Smooth muscle cell (in vitro differentiated cells): ENCODE results near the gene STEAP1. TPM values are rescaled to one million over a fixed set of nuclear protein-coding genes. Genes with fewer than 3 reads are reported as not detected.

ENCODE experiments used
- DNase-seq: peaks from one replicate; lab custom pipeline; 2025; ENCODE audit not compliant: unreplicated experiment; lab: John Stamatoyannopoulos, UW
- H2AFZ ChIP-seq: fragments of 200-600 bp; sonication (generic); 2 replicates; pipeline ENCODE4 v1.6.0; 2016; ENCODE audit warnings: antibody characterized with exemption, low read depth, mild to moderate bottlenecking
- H3F3A ChIP-seq: fragments of 200-600 bp; sonication (generic); 2 replicates; pipeline ENCODE4 v1.6.0; 2017; ENCODE audit warnings: antibody characterized with exemption, low read depth
- H3K27ac ChIP-seq: fragments of 200-600 bp; sonication (generic); 2 replicates; pipeline ENCODE4 v1.5.1; 2016; ENCODE audit warnings: low read depth, mild to moderate bottlenecking
- H3K27me3 ChIP-seq: fragments of 200-600 bp; sonication (generic); 2 replicates; pipeline ENCODE4 v1.6.1; 2016; ENCODE audit warnings: low read depth, mild to moderate bottlenecking
- H3K36me3 ChIP-seq: fragments of 200-600 bp; sonication (generic); 2 replicates; pipeline ENCODE4 v1.5.1; 2016; ENCODE audit warnings: low read depth
- H3K4me1 ChIP-seq: fragments of 200-600 bp; sonication (generic); 2 replicates; pipeline ENCODE4 v1.5.1; 2016; ENCODE audit warnings: low read depth
- H3K4me2 ChIP-seq: fragments of 200-600 bp; sonication (generic); 2 replicates; pipeline ENCODE4 v1.6.0; 2016; ENCODE audit warnings: mild to moderate bottlenecking
- H3K4me3 ChIP-seq: fragments of 200-600 bp; sonication (generic); 2 replicates; pipeline ENCODE4 v1.5.1; 2016; ENCODE audit warnings: mild to moderate bottlenecking
- H3K79me2 ChIP-seq: fragments of 200-600 bp; sonication (generic); 2 replicates; pipeline ENCODE4 v1.6.0; 2016; ENCODE audit warnings: low read depth, mild to moderate bottlenecking
- H3K9ac ChIP-seq: fragments of 200-600 bp; sonication (generic); 2 replicates; pipeline ENCODE4 v1.6.0; 2016; ENCODE audit warnings: low read depth
- H3K9me3 ChIP-seq: fragments of 200-600 bp; sonication (generic); replicated peaks from 2 replicates; pipeline ENCODE4 v1.5.1; 2016; ENCODE audit warnings: low read depth
- H4K20me1 ChIP-seq: fragments of 200-600 bp; sonication (generic); 2 replicates; pipeline ENCODE4 v1.6.0; 2016; ENCODE audit warnings: low read depth
- CTCF ChIP-seq: fragments of 200-600 bp; sonication (generic); IDR thresholded peaks from 2 replicates; pipeline ENCODE4 v1.5.1; 2017; ENCODE audit warnings: borderline replicate concordance, mild to moderate bottlenecking, antibody characterized with exemption; ENCODE audit not compliant: insufficient read depth, poor library complexity, severe bottlenecking
- WGBS: methylation state at CpG from one replicate; pipeline ENCODE4 v1.1.7; 2016; ENCODE audit warnings: low lambda C conversion rate; 5-methylcytosine and 5-hydroxymethylcytosine counted together
- polyA plus RNA-seq: library from polyadenylated mRNA; unstranded; fragments of >200 nt; fragmentation: Nextera tagmentation; extraction: Ambion mirVana; gene quantifications from 2 replicates; pipeline ENCODE4 v1.2.1, GENCODE V29; 2016
- total RNA-seq: library from RNA; depleted of rRNA; stranded (reverse); fragments of >200 nt; gene quantifications from 2 replicates; pipeline ENCODE4 v1.2.3, GENCODE V29; 2014

STEAP1 gene
- total and polyA plus RNA-seq, 2 experiments from 2014 or later: 0.48 to 2.1 TPM

- H2AFZ ChIP-seq: peak overlapping the region; percentile 86
- H3K9ac ChIP-seq: no peak overlapping the region
- no peak for TF ChIP-seq CTCF
- no peaks in the 10 kb centered on the region for H3K36me3 ChIP-seq
- peak overlapping the region; percentile 97 for H3K4me2 ChIP-seq
- H3K27ac ChIP-seq: no peak overlapping the region
- peak overlapping the region; percentile 75 for H3K4me3 ChIP-seq
- no peaks in the 10 kb centered on the region for H4K20me1 ChIP-seq
- 10% methylated on average over 6 of the region's 6 CpGs for WGBS
- no peaks in the 10 kb centered on the region for H3K79me2 ChIP-seq
- DNase-seq: no peak
- peaks cover 7% of the 10 kb centered on the region for H3K27me3 ChIP-seq
- peaks cover 5% of the 10 kb centered on the region for H3K4me1 ChIP-seq
- peaks cover 4% of the 10 kb centered on the region for H3F3A ChIP-seq
- no peaks in the 10 kb centered on the region for H3K9me3 ChIP-seq
Observed at GRCh38 chr7:90212149-90212495, 57.9 kb downstream of the STEAP1 start.

- no peak for TF ChIP-seq CTCF
- no peaks in the 10 kb centered on the region for H3K9me3 ChIP-seq
- H2AFZ ChIP-seq: no peak overlapping the region
- no peak overlapping the region for H3K4me2 ChIP-seq
- H3K9ac ChIP-seq: no peak overlapping the region
- no peaks in the 10 kb centered on the region for H4K20me1 ChIP-seq
- DNase-seq: no peak
- H3K27me3 ChIP-seq: peaks cover 7% of the 10 kb centered on the region
- H3F3A ChIP-seq: peaks cover 4% of the 10 kb centered on the region
- peaks cover 5% of the 10 kb centered on the region for H3K4me1 ChIP-seq
- no peaks in the 10 kb centered on the region for H3K79me2 ChIP-seq
- no peak overlapping the region for H3K27ac ChIP-seq
- no peak overlapping the region for H3K4me3 ChIP-seq
- 62% methylated on average over 2 of the region's 2 CpGs for WGBS
- H3K36me3 ChIP-seq: no peaks in the 10 kb centered on the region
Observed at GRCh38 chr7:90213521-90213920, 59.3 kb downstream of the STEAP1 start.

Other genes starting within 250 kb of the STEAP1 start
- 0.58 and 1.0 TPM in 2 replicates for gene STEAP2, start 57.3 kb downstream of the STEAP1 start, total RNA-seq
- gene STEAP2, start 57.3 kb downstream of the STEAP1 start, polyA plus RNA-seq: 0.28 TPM in 1 of 2 replicates, not detected in the other
- 2.6 and 8.7 TPM in 2 replicates for gene CFAP69, start 90.7 kb downstream of the STEAP1 start, total RNA-seq
- gene CFAP69, start 90.7 kb downstream of the STEAP1 start, polyA plus RNA-seq: 0.97 TPM in 1 of 2 replicates, not detected in the other
- not detected in 2 replicates for gene FAM237B, start 166.8 kb downstream of the STEAP1 start, total RNA-seq
- gene FAM237B, start 166.8 kb downstream of the STEAP1 start, polyA plus RNA-seq: 0.17 TPM in 1 of 2 replicates, not detected in the other
- 19.4 and 22.1 TPM in 2 replicates for gene GTPBP10, start 192.2 kb downstream of the STEAP1 start, total RNA-seq
- gene GTPBP10, start 192.2 kb downstream of the STEAP1 start, polyA plus RNA-seq: 13.5 and 14.4 TPM in 2 replicates
- 50.2 and 51.1 TPM in 2 replicates for gene CLDN12, start 249.0 kb downstream of the STEAP1 start, total RNA-seq
- 16.1 and 18.1 TPM in 2 replicates for gene CLDN12, start 249.0 kb downstream of the STEAP1 start, polyA plus RNA-seq